ENCODE data around the gene ERFE.

The ERFE gene

DNA sequence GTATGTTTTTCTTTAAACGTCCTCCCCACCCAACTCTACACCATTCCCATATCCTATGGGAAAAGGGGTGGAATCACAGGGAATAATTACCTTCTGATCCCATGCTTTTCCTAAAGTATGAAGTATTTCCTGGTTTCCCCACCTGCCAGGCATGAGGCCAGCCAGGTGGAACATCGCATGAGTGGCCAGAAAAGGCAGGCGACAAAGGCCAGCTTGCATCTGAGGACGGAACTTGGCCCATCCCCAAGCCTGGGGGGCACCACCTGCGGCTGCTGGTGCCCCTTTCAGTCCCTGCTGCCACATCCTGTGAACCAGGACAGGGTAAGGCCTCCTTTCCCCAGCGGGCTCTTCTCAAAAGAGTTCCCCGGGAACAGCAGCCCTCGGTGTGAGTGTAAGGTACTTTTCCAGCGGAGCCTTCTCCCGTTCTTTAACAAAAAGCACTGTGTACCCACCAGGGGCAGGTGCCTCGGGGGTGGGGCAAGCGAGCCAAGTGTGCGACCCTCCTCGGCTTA is 1.2 kb upstream of the ERFE start:
- FAIRE-seq: no peak

DNA sequence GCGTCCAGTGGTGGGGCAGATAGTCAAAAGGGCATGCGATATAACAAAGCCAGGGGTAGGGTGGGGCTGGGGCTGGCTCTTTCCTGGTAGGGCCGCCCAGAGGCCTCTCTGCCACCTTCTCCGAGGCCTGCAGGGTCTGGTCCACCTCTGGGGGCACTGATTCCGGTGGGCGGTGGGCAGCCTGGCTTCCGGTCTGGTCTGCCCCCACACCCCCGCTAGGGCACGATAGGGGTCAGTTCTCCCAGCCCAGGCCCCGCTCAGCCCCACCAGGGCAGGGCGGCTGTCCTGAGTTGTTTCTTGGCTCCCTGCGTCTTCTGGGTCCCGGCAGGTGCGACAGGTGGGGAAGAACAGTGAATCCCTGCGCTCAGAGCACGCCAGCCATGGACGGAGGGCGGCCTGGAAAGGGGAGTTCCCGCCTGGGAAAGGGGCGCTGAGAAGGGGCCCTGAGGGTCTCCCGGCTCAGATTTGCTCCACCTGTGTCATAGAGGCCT is 707 bp upstream of the ERFE start:
- no peak for FAIRE-seq

DNA sequence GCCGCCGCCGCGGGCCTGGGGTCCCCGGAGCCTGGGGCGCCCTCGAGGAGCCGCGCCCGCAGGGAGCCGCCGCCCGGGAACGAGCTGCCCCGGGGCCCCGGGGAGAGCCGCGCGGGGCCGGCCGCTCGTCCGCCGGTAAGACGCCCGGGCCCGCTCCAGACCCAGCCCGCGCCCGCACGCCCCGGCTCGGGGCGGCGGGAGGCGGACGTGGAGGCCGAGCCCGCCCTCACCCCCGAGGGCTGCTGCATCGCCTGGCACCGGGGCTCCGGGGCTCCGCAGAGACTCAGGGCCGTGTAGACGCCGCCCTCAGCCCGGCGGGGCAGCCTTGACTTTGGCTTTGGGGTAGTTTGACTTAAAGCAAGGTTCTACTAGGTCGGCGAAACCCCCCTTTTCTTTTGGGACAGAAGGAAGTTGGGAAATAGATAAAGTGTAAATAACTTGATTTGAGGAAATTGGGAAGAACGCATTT is 335 bp downstream of the ERFE start:
- FAIRE-seq: no peak

DNA sequence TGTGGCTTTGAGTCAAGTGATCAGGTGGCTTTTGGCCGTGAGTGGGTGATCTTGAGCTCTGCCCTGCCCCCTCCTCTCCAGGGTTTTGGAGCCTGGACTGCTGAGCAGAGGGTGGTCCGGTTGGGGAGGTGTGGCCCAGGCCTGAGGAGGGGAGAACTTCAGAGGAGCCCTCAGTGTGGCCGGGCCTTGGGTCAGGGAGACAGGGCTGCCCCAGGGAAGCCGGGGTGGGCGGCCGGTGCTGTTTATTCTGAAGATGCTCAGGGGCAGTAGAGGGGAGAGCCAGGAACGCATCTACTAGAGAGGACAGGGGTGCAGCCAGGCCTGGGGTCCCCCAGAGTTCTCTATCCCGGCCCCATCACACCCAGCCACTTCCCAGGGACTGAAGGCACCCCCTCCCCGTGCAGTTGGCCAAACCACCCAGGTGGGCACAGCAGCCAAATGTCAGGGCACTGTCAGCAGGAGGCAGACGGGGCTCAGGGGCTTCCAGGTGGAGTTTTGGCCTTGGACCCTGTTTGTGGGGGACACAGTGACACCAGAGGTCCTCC is 963 bp downstream of the ERFE start:
- FAIRE-seq: no peak

DNA sequence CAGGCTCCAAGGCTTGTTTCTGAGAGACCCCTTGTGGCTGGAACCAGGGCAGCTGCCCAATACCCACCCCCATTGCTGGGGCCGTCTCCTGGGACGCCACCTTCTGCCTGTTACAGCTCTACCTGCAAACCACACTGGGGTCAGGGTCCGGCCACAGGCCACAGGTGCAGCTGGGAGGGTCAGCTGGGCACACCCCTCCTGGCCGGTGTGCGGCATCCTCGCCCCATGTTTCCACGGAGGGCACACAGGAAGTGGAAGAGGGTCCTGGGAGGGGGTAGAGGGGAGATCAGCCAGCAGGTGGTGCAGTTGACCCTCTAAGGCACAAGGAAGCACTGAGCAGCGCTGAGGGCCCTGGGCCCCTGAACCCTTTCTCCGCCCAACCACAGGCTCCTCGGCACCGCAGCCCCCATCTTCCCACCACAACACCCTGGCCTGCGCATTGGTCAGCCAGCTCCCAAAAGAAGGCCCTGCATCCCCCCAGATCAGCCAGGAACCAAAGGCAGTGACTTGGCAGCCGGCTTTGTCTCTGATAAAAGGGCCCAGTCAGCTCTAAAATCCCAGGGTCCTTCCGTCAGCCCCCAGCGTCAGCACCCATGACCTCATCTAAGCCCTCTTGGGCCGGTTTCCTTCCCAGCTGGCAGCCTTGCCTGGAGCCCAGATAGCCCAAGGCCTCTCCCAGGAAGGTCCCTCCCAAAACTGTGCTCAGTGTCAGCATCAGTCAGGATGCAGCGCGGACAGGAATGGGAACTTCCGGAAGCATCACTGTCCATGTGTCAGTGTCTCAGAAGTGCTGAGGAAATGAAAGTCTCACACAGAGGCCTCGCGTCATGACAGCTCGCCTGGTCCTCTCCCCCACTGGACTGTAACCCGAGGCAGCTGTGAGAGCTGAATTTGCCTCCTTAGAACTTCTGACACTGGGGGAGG is 1.7 kb downstream of the ERFE start:
- no peak for FAIRE-seq

DNA sequence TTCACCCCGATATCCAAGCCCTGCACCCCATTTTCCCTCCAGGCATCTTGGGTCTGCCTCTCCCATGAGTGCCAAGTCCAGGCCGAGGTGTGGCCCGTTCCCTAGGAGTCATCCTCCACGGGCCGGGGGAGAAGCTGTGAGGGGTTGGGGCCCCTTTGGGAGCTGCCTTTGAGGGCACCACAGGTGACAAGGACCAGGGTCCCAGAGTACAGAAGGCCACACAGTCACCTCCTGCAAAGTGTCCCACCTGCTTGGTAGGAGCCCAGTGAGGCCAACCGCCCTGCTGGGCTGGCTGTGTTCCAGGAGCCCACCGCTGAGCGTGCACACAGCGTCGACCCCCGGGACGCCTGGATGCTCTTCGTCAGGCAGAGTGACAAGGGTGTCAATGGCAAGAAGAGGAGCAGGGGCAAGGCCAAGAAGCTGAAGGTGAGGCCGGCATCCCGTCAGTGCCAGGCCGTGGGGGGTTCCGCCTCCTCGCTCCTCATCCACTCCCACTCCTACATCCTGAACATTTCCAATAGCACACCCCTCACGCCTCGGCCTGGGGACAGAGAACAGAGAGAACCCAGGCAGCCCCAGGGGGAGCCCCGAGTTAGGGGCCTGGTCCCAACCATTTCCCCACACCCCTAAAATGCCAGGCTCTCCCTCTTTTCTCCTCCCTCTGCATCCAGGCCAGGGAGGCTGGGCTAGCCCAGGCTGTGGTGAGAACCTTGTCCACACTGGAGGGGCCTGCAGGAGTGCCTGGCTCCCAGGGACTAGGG is 2.7 kb downstream of the ERFE start:
- FAIRE-seq: no peak

DNA sequence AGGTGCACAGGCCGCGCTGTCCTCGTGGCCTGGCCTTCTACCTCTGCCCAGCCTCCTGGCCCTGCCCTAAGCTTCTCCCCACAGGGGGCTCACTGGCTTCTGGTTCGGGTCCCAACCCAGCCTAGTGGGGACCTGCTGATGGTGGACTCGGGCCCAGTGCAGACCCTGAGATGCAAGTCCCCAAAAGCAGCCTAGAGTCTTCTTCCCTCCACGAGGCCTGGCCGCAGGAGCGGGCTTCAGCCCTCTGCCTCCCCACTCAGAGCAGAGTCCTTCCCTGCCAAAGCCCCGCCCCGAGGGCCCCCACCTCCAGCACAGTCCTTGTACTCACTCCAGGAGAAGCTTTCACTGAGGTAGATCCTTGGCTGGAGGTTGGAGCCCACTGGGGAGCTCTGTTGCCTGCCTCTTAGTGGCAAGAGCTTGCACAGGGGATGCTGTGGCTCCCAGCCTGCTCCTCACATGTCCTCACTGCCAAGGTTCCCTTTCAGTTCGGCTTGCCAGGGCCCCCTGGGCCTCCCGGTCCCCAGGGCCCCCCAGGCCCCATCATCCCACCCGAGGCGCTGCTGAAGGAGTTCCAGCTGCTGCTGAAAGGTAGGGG is 3.6 kb downstream of the ERFE start:
- no peak for FAIRE-seq

DNA sequence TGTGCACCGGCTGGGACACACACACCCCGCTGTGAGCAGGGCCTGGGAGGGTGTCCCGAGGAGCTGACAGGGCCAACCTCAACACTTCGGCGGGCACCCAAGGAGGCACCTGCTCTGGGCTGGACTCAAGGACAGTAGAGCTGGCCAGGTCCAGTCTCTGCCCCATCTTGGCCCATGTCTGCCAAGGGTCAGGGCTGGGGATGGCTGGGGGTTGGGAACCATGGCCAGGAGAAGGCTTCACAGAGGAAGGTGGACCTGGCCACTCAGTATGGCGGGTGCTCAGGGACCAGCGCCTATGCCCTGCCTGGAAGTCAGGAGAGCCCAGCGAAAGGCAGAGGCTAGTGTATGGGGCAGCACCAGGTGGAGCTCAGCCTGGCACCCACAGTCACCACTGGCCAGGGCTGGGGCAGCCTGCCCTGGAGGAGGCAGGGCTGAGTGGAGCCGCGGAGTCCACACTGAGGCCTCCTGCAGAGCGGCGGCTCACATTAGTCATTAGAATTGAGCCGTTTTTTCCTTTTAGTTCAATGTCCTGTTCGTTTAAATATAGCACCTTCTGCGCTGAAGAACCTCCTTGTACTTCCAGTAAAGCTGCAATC is 4.2 kb downstream of the ERFE start:
- no peak for FAIRE-seq

DNA sequence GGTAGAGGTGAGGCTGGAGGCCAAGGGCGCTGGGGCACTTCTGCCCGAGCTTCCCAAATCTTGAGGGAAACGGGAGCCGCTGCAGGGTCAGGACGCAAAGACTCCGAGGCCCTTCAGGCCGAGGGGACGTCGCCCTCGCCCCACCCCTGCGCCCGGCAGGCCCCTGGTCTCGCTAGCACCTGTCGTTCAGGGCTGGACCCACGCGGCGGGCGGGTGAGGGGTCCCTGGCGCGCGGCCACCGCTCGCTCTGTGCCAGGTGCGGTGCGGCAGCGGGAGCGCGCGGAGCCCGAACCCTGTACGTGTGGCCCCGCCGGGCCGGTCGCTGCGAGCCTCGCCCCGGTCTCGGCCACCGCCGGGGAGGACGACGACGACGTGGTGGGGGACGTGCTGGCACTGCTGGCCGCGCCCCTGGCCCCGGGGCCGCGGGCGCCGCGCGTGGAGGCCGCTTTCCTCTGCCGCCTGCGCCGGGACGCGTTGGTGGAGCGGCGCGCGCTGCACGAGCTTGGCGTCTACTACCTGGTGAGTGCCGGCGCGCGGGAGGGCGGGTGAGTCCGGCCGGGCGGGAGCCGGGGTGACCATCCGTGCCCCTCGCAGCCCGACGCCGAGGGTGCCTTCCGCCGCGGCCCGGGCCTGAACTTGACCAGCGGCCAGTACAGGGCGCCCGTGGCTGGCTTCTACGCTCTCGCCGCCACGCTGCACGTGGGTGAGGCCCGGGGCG is 4.9 kb downstream of the ERFE start:
- no peak for FAIRE-seq

DNA sequence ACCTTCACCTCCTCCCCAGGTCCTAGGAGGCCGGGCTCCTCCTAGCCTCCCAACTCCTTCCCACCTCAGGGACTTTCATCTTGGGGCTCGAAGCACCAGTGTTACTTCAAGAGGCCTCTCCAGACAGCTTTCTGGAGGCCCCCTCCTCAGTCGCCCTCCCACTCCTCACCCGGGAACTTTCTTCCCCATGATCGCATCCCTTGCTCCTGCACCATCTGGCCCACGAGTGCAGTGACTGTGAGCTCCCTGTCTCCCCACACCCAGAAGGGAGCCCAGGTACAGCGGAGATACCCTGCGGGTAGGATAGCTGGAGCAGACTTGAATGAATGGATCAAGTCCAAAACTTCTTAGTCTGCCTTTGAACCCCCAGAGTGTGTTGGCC is 6.1 kb downstream of the ERFE start:
- no peak for FAIRE-seq

DNA sequence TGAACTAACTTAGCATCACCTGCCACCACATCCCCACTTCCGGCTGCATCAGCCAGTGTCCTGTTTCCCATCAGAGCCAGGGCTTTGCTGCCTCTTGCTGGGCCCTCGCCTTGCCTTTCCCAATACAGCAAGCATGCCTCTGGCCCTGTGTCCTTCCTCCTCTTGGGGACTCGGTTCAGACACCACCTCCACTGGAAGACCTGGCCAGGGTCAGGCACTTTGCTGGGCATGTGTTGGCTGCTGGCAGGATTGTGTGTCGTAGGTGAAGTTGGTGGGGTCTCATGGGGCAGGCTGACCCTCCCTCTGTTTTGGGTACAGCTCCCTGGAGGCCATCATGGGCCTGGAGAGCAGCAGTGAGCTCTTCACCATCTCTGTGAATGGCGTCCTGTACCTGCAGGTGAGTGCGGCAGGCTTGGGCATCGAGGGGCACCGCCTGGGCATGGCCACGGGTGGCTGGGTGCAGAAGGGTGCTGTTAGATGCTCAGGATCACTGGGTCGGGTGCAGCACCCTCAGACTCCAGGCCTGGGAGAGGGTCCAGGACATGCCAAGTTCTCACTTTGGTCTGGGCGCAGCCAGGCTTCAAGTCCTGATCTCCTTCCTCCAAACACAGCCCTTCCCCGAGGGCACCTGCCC is 6.6 kb downstream of the ERFE start:
- no peak for FAIRE-seq

DNA sequence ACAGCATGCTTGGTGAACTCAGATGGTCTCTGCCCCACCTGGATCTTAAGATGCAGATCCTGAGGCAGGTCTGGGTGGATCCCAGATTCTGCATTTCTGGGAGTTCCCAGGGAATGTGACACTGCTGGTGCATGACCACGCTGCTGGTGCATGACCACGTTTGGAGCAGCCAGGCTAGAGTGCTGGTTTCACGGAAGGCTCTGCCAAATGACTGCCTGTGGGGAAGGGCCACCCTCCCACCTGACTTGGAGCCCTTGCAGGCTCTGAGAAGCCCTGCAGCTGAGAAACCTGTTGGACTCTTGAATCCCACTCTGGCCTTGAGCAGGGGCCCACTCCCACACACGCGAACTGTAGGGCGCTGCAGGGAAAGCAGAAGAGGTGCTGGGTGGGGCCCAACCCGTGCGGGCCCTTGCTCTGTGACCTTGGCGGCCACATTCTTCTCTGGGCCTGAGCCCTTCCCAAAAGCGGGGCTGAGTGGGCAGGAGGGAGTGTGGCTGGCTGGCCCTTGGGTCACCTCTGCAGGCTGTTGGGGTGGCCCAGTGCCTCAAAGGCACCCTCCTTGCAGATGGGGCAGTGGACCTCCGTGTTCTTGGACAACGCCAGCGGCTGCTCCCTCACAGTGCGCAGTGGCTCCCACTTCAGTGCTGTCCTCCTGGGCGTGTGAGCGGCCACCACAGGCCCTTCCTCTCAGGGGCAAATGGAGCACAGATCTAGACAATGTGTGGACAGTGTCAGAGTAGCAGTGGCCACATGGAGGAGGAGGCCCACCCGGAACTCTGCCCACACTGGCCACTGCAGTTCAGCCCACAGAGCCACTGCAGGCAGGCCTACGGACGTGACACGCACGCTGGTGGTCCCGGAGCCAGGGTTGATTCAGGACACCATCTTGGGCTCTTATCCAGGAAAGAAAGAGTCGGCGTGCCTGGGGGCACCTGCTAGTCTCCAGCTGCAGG is 7.9 kb downstream of the ERFE start:
- FAIRE-seq: no peak

DNA sequence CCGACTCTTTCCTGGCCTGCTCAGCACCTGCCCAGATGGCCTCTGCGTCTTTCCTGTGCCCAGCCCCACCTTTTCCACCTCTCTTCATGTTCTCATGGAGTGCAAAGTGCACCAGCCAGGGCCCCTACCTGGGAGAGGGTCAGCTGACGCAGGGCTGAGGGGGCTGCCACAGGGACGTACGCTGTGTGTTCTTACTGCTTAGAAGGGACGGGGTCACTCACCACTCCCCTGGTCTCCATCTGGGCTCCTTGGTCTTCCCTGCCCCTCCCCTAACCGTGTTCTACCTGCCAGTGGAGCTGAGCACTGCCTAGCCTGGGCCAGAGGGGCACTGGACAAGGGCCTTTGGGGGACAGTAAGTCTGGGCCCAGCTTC is 8.6 kb downstream of the ERFE start:
- FAIRE-seq: no peak

DNA sequence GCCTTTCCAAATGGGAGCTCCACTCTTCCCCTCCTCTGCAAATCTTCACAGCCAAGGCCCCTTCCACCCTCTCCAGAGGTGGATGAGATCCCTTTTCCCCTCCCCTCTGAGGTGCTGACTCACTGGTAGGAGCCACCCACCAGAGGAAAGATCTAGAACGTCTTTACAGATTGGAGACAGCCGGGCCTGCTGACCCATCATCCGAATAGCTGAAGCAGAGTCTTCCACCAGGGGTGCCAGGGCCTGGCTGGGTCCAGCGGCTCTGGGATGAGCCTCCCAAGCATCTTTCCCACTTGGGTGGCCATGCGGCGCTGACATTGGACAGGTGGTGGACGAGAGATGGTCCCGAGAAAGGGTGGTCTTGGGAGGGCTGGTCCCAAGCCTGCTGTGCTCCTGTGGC is 9.0 kb downstream of the ERFE start:
- no peak for FAIRE-seq

DNA sequence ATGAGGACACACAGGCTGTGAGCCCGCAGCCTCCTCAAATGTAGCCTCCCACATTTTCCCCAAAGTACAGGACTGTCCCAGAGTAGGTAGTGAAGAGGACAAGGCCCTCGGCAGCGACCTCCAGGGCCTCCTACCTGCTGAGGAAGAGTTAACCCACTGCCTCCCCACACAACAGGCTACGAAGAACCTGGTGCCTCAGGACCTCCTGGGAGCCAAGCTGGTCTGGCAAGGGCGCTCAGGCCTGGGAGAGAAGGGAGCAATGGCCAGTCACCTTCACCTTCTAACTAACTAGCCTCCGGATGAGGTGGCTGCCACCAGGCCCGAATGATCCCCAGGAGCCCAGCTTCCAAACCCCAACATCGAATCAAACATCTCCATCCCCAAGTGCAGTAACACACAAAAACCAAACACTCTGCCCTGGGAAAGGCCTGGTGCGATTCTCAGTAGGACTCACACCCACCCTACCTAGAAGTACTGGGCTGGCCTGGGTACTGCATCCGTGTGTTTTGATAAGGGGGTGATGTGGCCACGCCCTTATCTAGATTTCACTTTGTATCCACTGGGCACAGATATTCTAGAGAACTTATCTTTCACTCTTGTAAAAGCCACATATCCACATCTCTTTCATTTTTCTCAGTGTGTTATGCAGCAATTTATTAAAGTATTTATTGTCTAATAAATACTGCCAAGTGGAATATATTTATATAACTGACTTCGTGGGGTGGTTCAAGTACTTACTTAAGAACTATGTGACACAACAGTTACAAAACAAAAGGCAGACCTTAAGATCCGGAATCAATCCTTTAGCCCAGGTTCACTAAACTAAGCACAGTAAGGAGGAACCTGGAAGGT is 9.7 kb downstream of the ERFE start:
- no peak for FAIRE-seq

DNA sequence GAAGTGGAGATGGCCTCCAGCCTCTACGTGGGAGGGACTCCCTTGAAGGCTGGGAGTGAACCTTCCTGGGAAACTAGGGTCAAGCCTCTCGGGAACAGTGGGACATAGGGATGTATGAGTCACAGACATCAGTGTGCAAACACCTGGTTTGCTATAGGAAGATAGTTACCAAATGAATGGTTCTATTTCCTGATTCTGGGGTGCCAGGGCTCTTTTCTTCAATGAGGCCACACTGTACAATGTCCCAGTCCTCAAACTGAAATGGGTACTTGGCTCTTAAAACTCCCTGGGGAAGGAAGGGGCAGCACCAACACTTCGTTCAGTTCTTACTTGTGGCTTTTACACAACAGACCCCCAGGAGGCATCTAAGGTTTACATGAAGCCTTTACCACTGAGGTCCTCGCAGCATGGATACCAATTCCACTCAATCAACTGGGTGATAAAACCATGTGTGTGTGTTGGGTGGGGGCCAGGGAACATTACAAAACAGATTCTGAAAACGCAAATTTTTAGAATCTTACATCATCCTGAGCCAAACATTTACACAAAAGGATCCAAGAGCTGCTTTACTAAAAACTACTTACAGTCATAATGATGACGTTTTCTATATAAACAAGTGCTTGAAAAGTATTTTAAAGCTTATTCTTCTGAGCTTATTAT is 10.4 kb downstream of the ERFE start:
- FAIRE-seq: no peak

DNA sequence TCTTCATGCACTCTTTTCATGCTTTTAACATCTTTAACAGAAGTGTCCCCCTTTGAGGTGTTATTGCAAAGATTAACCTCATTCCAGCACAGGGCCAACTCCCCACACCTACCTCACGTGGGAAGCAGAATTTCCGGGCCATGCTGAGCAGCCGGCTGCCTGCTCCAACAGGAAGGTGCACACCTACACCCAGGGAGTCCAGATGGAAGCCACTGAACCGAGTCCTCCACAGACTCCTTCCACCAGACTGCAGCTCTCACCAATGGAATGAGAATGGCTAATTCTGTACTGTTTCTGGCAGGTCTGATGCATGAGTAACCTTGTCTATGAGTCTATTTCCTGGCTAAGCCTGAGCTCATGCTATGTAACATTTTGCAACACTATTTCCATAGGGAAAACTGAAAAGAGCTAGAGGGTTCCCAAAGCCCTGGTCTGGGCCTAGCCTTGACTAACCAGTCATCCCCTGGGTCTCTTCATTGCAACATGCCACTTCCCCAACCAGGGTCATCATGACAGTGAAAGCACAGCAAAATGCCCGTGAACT is 11.0 kb downstream of the ERFE start:
- peak; percentile 50 for FAIRE-seq

DNA sequence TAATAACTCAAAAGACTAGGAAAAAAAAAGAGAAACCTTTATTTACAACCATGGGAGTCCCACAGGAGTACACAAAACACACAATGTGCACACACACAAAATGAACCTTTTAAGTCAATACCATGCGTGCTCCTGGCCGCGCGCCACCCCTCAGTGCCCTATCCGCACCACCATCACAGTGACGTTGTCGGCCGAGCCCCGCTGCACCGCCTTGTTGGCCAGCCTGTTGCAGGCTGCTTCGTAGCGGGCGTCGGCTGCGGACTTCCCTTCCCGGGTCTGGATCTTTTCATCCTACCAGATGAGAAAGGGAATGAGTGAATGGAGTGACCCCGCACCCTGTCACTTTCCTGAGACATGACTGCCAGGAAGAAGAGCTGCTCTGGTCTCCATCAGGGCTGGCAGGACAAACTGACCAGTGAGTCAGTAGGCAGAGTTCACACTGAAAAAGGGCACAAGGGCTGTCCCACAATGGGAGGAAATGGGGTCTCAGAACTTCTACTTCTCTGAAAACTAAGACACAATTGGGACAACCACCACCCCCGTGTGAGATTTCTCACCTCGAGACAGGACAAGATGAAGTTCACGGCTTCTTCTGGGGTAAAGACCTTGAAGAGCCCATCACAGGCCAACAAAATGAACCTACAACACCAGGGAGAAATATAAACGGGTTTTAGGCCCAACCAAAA is 11.8 kb downstream of the ERFE start:
- no peak for FAIRE-seq

All from G401.6 (cell line).